Measurements from ENCODE around the gene NUP210.

The NUP210 gene

GRCh38 chr3:13371100-13372075 lies 48.7 kb downstream of the NUP210 start:
- no peak overlapping the region for H3K4me3 ChIP-seq (ENCODE audit: low read depth, low read length)
- DNase-seq (ENCODE audit: low read depth): no peak
- in situ Hi-C loops (cut with HindIII; ENCODE audit: low sequenced_read_pairs): no loop called here
- TF ChIP-seq CTCF (IDR thresholded peaks at IDR 0.05; ENCODE audit: low read depth, low read length, missing control alignments): no peak

GRCh38 chr3:13370609-13371008 lies 49.5 kb downstream of the NUP210 start:
- in situ Hi-C loops (cut with HindIII; ENCODE audit: low sequenced_read_pairs): no loop called here
- no peak overlapping the region for H3K4me3 ChIP-seq (ENCODE audit: low read depth, low read length)
- TF ChIP-seq CTCF (IDR thresholded peaks at IDR 0.05; ENCODE audit: low read depth, low read length, missing control alignments): no peak
- DNase-seq (ENCODE audit: low read depth): no peak

GRCh38 chr3:13370055-13370454 lies 50.1 kb downstream of the NUP210 start:
- in situ Hi-C loops (cut with HindIII; ENCODE audit: low sequenced_read_pairs): no loop called here
- TF ChIP-seq CTCF (IDR thresholded peaks at IDR 0.05; ENCODE audit: low read depth, low read length, missing control alignments): no peak
- no peak for DNase-seq (ENCODE audit: low read depth)
- no peak overlapping the region for H3K4me3 ChIP-seq (ENCODE audit: low read depth, low read length)

- no peak for TF ChIP-seq CTCF (IDR thresholded peaks at IDR 0.05; ENCODE audit: low read depth, low read length, missing control alignments)
- no peak overlapping the region for H3K4me3 ChIP-seq (ENCODE audit: low read depth, low read length)
- in situ Hi-C loops (cut with HindIII; ENCODE audit: low sequenced_read_pairs): no loop called here
- DNase-seq (ENCODE audit: low read depth): no peak
Measured at GRCh38 chr3:13368834-13369233, 51.3 kb downstream of the NUP210 start.

- TF ChIP-seq CTCF (IDR thresholded peaks at IDR 0.05; ENCODE audit: low read depth, low read length, missing control alignments): no peak
- in situ Hi-C loops (cut with HindIII; ENCODE audit: low sequenced_read_pairs): no loop called here
Measured at GRCh38 chr3:13367728-13368127, 52.4 kb downstream of the NUP210 start.

GRCh38 chr3:13365390-13366379 lies 54.4 kb downstream of the NUP210 start:
- no peak for TF ChIP-seq CTCF (IDR thresholded peaks at IDR 0.05; ENCODE audit: low read depth, low read length, missing control alignments)
- in situ Hi-C loops (cut with HindIII; ENCODE audit: low sequenced_read_pairs): no loop called here
- no peak for DNase-seq (ENCODE audit: low read depth)
- no peak overlapping the region for H3K4me3 ChIP-seq (ENCODE audit: low read depth, low read length)

More at GRCh38 chr3:13367728-13368127, 52.4 kb downstream of the NUP210 start:
- no peak overlapping the region for H3K4me3 ChIP-seq (ENCODE audit: low read depth, low read length)
- no peak for DNase-seq (ENCODE audit: low read depth)
